ENCODE measurements around the gene SP3. TPM values are rescaled to one million over a fixed set of nuclear protein-coding genes. Genes with fewer than 3 reads are reported as not detected.

SP3 gene
- total RNA-seq, 4 donors from 2014 or later: 99.6 to 151 (median 113) TPM

DNA sequence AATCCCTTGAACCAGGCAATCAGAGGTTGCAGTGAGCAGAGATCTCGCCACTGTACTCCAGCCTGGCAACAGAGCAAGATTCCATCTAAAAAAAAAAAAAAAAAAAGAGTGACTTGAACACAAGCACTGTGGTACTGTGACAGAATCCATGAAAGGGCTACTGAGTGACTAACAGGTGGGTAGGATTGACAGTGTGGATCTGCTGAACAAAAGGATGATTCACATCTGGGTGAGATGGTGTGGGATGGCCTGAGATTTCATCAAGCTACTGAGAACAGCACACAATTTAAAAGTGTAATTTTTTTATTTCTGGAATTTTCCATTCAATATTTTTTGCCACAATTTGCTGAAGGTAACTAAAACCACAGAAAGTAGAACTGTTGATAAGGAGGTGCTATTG is 13.3 kb upstream of the SP3 start:
- WGBS: 81% methylated on average over 1 of the region's 1 CpG
- TF ChIP-seq, protein P1, sequence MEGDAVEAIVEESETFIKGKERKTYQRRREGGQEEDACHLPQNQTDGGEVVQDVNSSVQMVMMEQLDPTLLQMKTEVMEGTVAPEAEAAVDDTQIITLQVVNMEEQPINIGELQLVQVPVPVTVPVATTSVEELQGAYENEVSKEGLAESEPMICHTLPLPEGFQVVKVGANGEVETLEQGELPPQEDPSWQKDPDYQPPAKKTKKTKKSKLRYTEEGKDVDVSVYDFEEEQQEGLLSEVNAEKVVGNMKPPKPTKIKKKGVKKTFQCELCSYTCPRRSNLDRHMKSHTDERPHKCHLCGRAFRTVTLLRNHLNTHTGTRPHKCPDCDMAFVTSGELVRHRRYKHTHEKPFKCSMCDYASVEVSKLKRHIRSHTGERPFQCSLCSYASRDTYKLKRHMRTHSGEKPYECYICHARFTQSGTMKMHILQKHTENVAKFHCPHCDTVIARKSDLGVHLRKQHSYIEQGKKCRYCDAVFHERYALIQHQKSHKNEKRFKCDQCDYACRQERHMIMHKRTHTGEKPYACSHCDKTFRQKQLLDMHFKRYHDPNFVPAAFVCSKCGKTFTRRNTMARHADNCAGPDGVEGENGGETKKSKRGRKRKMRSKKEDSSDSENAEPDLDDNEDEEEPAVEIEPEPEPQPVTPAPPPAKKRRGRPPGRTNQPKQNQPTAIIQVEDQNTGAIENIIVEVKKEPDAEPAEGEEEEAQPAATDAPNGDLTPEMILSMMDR (IDR thresholded peaks at IDR 0.05): no peak
- TF ChIP-seq POLR2AphosphoS5 (IDR thresholded peaks at IDR 0.05) (no peak), EP300 (IDR thresholded peaks at IDR 0.05) (no peak), POLR2A (IDR thresholded peaks at IDR 0.05) (no peak)

DNA sequence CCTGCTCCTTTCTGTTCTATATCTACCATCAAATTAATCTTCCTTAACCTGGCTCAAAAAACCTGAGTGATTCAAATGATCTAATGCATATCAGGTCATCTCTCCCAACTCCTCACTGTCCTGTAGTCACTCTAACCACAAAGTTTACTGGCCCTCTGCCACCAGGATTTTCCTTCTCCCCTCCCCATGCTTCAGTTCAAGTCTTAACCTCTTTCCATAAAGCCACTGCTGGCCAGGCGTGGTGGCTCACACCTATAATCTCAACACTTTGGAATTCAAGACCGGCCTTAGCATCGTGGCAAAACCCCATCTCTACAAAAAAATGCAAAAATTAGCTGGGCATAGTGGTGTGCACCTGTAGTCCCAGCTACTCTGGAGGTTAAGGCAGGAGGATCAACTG is 7.5 kb upstream of the SP3 start:
- Histone ChIP-seq H3K27ac (no peak overlapping the region), H3K9me3 (no peaks in the 10 kb centered on the region), H3K4me1 (no peaks in the 10 kb centered on the region), H3K27me3 (no peaks in the 10 kb centered on the region), H3K4me3 (no peak overlapping the region), H3K36me3 (no peaks in the 10 kb centered on the region)
- DNase-seq (ENCODE audit: low spot score in 2 of 2): no peak
- WGBS: 73% methylated on average over 3 of the region's 3 CpGs
- TF ChIP-seq POLR2AphosphoS5 (IDR thresholded peaks at IDR 0.05) (no peak), EP300 (IDR thresholded peaks at IDR 0.05) (no peak), POLR2A (IDR thresholded peaks at IDR 0.05) (no peak)
- TF ChIP-seq, protein P1 (IDR thresholded peaks at IDR 0.05): no peak

More for the DNA sequence above, 13.3 kb upstream of the SP3 start:
- H3K27ac ChIP-seq: no peak overlapping the region
- H3K9me3 ChIP-seq: no peaks in the 10 kb centered on the region
- H3K4me3 ChIP-seq: no peak overlapping the region
- DNase-seq (ENCODE audit: low spot score in 2 of 2): no peak
- peaks cover 14% of the 10 kb centered on the region for H3K4me1 ChIP-seq
- H3K36me3 ChIP-seq: no peaks in the 10 kb centered on the region
- H3K27me3 ChIP-seq: no peaks in the 10 kb centered on the region

DNA sequence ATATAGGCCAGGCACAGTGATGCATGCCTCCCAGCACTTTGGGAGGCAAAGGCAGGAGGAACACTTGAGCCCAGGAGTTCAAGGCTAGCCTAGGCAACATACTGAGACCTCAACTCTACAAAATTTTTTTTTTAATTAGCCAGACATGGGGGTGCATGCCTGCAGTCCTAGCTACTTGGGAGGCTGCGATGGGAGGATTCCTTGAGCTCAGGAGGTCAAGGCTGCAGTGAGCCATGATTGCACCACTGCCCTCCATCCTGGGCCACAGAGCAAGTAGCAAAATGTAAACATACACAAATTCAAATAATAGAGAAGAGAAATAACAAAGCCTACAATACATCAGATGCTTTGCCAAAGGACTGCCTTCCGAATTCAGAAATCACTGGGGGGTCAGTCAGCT is 7.0 kb upstream of the SP3 start:
- H3K36me3 ChIP-seq: no peaks in the 10 kb centered on the region
- 98% methylated on average over 2 of the region's 2 CpGs for WGBS
- no peaks in the 10 kb centered on the region for H3K27me3 ChIP-seq
- no peak for DNase-seq (ENCODE audit: low spot score in 2 of 2)
- no peak overlapping the region for H3K27ac ChIP-seq
- H3K4me1 ChIP-seq: no peaks in the 10 kb centered on the region
- H3K9me3 ChIP-seq: no peaks in the 10 kb centered on the region
- no peak overlapping the region for H3K4me3 ChIP-seq
- TF ChIP-seq POLR2AphosphoS5 (IDR thresholded peaks at IDR 0.05) (no peak), EP300 (IDR thresholded peaks at IDR 0.05) (no peak), POLR2A (IDR thresholded peaks at IDR 0.05) (no peak)
- TF ChIP-seq, protein P1 (IDR thresholded peaks at IDR 0.05): no peak

DNA sequence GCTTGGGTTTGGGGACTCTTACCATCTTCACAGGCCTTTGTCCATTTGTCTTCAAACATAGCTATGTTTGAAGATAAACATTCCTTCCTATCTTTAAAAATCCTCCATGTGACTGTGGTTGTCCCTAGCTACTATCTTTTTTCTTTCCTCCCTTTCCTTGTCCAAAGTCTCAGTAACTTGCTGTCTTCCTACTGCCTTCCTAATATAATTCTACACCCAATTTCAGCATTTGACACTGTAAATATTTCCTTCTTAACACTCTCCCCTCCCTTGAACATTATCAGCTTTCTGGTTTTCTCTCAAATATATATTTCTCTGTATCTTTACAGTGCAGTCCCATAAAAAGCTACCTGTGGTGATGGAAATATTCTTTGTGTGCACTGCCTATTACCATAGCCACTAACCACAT is 5.3 kb upstream of the SP3 start:
- no peaks in the 10 kb centered on the region for H3K9me3 ChIP-seq

DNA sequence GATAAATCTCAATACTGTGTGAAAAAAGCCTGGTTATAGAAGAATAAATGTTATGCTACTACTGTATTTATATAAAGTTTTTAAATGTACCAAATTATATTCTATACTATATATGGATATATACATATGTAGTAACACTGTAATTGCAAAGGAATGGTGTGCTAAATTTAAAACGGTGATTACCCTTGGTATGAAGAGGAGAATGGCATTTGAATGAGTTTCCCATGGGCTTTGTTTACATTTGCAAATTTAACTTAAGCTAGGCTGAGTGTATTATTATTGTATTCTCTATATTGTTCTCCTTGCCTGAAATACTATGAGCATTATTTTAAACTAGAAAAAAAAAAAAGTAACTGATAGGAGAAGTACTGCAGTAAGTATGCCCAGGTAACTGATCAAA is 4.7 kb upstream of the SP3 start:
- Histone ChIP-seq H3K36me3 (no peaks in the 10 kb centered on the region), H3K4me1 (peaks cover 7% of the 10 kb centered on the region), H3K9me3 (no peaks in the 10 kb centered on the region), H3K27ac (no peak overlapping the region), H3K27me3 (no peaks in the 10 kb centered on the region), H3K4me3 (no peak overlapping the region)
- no peak for DNase-seq (ENCODE audit: low spot score in 2 of 2)
- WGBS: 40% methylated on average over 1 of the region's 1 CpG
- TF ChIP-seq EP300 (IDR thresholded peaks at IDR 0.05) (no peak), POLR2AphosphoS5 (IDR thresholded peaks at IDR 0.05) (no peak), POLR2A (IDR thresholded peaks at IDR 0.05) (no peak)
- TF ChIP-seq, protein P1 (IDR thresholded peaks at IDR 0.05): no peak

More for the DNA sequence above, 5.3 kb upstream of the SP3 start:
- TF ChIP-seq POLR2AphosphoS5 (IDR thresholded peaks at IDR 0.05): no peak
- TF ChIP-seq, protein P1 (IDR thresholded peaks at IDR 0.05): no peak
- no peak for TF ChIP-seq EP300 (IDR thresholded peaks at IDR 0.05)
- no peak for TF ChIP-seq POLR2A (IDR thresholded peaks at IDR 0.05)
- no peak for DNase-seq (ENCODE audit: low spot score in 2 of 2)
- Histone ChIP-seq H3K36me3 (no peaks in the 10 kb centered on the region), H3K27me3 (no peaks in the 10 kb centered on the region), H3K4me1 (peaks cover 7% of the 10 kb centered on the region), H3K27ac (no peak overlapping the region), H3K4me3 (no peak overlapping the region)
